HG03565 (cell line): ENCODE data around the gene ACAD9.
"Not testable (repeated sequence)": the region's sequence is repeated elsewhere in the genome, so short reads cannot be mapped to it uniquely, and the experiment has no call there.

Experiments
- ATAC-seq: cut with Tn5 transposase; IDR thresholded peaks from one replicate; pipeline ENCODE4 v1.9.1; 2021; ENCODE audit warnings: mild to moderate bottlenecking, moderate library complexity; ENCODE audit not compliant: unreplicated experiment

Gene ACAD9

GRCh38 chr3:128889139-128889894 lies 9.9 kb downstream of the ACAD9 start:
- ATAC-seq, result no peak

- no peak for ATAC-seq
Observed at GRCh38 chr3:128895843-128896697, 16.6 kb downstream of the ACAD9 start.

GRCh38 chr3:128902426-128902825 lies 23.0 kb downstream of the ACAD9 start:
- ATAC-seq, result no peak

- ATAC-seq, result no peak
Observed at GRCh38 chr3:128903501-128903900, 24.1 kb downstream of the ACAD9 start.

- no peak for ATAC-seq
Observed at GRCh38 chr3:128906031-128906803, 26.8 kb downstream of the ACAD9 start.

GRCh38 chr3:128906804-128907525 lies 27.5 kb downstream of the ACAD9 start:
- ATAC-seq, result no peak

GRCh38 chr3:128907706-128908445 lies 28.5 kb downstream of the ACAD9 start:
- ATAC-seq, result no peak

GRCh38 chr3:128908951-128909350 lies 29.5 kb downstream of the ACAD9 start:
- ATAC-seq, result no peak

GRCh38 chr3:128910006-128910405 lies 30.6 kb downstream of the ACAD9 start:
- ATAC-seq, result no peak

- ATAC-seq, result no peak
Observed at GRCh38 chr3:128911911-128912310, 32.5 kb downstream of the ACAD9 start.

- no peak for ATAC-seq
Observed at GRCh38 chr3:128914966-128915645, 35.7 kb downstream of the ACAD9 start.

- ATAC-seq, result no peak
Observed at GRCh38 chr3:128917291-128917690, 37.9 kb downstream of the ACAD9 start.

GRCh38 chr3:128919988-128920387 lies 40.6 kb downstream of the ACAD9 start:
- ATAC-seq, result no peak

GRCh38 chr3:128922804-128923459 lies 43.5 kb downstream of the ACAD9 start:
- ATAC-seq, result no peak

- no peak for ATAC-seq
Observed at GRCh38 chr3:128923576-128923975, 44.2 kb downstream of the ACAD9 start.

GRCh38 chr3:128923986-128924385 lies 44.6 kb downstream of the ACAD9 start:
- not testable (repeated sequence) for ATAC-seq

GRCh38 chr3:128929364-128929763 lies 49.9 kb downstream of the ACAD9 start:
- no peak for ATAC-seq

GRCh38 chr3:128931046-128931445 lies 51.6 kb downstream of the ACAD9 start:
- ATAC-seq, result no peak
